ENCODE results near the gene HTD2. TPM values are rescaled to one million over a fixed set of nuclear protein-coding genes. Genes with fewer than 3 reads are reported as not detected.

Gene HTD2
- total and polyA plus RNA-seq, 10 donors: 2.3 to 20.0 (median 8.2) TPM

DNA sequence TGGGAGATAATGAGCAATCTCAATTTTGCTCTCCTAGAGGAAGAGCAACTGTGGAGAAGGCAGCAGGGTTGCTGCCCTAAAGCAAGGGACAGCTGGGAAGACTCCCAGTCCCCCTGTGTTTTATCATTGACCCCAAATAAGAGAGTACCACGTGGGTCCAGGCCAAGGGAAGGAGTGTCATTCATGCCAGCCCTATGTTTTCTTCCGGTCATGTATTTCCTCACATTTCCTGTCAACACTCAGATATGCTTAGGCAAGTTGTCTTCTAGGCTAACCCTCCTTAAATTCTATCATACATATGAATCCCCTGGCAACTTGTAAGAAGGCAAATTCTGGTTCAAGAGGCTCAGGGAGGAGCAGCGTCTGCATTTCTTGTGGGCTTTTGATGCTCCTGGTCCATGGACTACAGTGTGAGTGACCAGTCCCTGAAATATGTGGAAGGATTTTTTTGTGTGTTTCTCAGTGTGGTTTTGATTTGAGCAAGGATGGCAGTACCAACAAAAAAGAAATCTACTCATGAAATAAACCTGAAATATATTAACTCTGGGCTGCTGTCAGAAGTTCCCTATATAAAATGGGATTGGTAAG lies 32.2 kb upstream of the HTD2 start:
- H3K27me3 ChIP-seq (replicated peaks in 1 of 7): no peaks in the 10 kb centered on the region
- H3K27ac ChIP-seq: peak overlapping the region in 6 of 8 donors; percentile 35 to 69 (median 61)
- intact Hi-C loops (cut with DNase I; ENCODE audit: low total_unique reads): no loop called here
- H3K4me1 ChIP-seq: peaks cover 0 to 33% (median 16%) of the 10 kb centered on the region in 6 donors
- peaks cover 0 to 89% (median 43%) of the 10 kb centered on the region in 6 donors for H3K36me3 ChIP-seq
- TF ChIP-seq, protein P1, sequence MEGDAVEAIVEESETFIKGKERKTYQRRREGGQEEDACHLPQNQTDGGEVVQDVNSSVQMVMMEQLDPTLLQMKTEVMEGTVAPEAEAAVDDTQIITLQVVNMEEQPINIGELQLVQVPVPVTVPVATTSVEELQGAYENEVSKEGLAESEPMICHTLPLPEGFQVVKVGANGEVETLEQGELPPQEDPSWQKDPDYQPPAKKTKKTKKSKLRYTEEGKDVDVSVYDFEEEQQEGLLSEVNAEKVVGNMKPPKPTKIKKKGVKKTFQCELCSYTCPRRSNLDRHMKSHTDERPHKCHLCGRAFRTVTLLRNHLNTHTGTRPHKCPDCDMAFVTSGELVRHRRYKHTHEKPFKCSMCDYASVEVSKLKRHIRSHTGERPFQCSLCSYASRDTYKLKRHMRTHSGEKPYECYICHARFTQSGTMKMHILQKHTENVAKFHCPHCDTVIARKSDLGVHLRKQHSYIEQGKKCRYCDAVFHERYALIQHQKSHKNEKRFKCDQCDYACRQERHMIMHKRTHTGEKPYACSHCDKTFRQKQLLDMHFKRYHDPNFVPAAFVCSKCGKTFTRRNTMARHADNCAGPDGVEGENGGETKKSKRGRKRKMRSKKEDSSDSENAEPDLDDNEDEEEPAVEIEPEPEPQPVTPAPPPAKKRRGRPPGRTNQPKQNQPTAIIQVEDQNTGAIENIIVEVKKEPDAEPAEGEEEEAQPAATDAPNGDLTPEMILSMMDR (IDR thresholded peaks at IDR 0.05 in 8 of 11, conservative IDR thresholded peaks at IDR 0.05 in 3 of 11): no peak
- TF ChIP-seq POLR2AphosphoS5 (IDR thresholded peaks at IDR 0.05): peak in 1 of 3 donors; percentile 37
- WGBS, 5 donors: 44 to 62% (median 62%) methylated on average over 3 of the region's 3 CpGs
- peaks cover 0 to 5% (median 0%) of the 10 kb centered on the region in 8 donors for H3K9me3 ChIP-seq
- no peak for DNase-seq
- H3K4me3 ChIP-seq: no peak overlapping the region

DNA sequence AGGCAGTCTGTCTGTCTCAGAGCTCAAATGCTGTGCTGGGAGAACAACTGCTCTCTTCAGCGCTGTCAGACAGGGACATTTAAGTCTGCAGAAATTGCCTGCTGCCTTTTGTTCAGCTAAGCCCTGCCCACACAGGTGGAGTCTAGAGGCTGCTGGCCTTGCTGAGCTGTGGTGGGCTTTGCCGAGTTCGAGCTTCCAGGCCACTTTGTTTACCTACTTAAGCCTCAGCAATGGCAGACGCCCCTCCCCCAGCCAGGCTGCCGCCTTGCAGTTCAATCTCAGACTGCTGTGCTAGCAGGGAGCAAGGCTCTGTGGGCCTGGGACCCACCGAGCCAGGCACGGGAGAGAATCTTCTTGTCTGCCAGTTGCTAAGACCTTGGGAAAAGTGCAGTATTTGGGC lies 25.3 kb upstream of the HTD2 start:
- H3K36me3 ChIP-seq: peaks cover 0 to 87% (median 58%) of the 10 kb centered on the region in 6 donors
- WGBS, 5 donors: 91 to 100% (median 94%) methylated on average over 2 to 7 of the region's 7 CpGs
- TF ChIP-seq, protein P1 (IDR thresholded peaks at IDR 0.05 in 8 of 11, conservative IDR thresholded peaks at IDR 0.05 in 3 of 11): no peak
- no peak for TF ChIP-seq POLR2AphosphoS5 (IDR thresholded peaks at IDR 0.05)
- no peak for TF ChIP-seq POLR2A (IDR thresholded peaks at IDR 0.05)
- peaks cover 0 to 5% (median 0%) of the 10 kb centered on the region in 8 donors for H3K9me3 ChIP-seq
- H3K27ac ChIP-seq: no peak overlapping the region
- DNase-seq: no peak
- H3K4me3 ChIP-seq: no peak overlapping the region
- intact Hi-C loops (cut with DNase I; ENCODE audit: low total_unique reads): no loop called here
- H3K4me1 ChIP-seq: no peaks in the 10 kb centered on the region
- H3K27me3 ChIP-seq (replicated peaks in 1 of 7): no peaks in the 10 kb centered on the region

DNA sequence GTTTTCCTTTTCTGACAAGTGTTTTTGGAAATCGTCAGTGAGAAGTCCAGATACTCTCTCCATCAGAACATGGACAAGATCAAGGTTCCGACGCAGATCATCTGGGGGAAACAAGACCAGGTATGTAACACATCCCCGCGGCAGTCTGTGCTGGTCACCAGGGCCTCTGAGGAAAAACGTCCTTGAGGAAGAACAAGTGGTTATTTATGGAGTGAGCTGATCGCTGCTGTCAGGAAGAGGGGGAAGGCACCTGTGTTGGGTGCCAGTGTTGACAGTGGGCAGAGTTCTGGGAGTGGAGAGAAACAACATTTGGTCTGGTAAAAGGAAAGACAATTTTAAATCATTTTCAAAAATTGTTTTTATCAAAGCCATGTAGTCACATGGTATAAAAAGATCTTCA lies 21.0 kb upstream of the HTD2 start:
- intact Hi-C loops (cut with DNase I; ENCODE audit: low total_unique reads): no loop called here
- WGBS, 5 donors: 72 to 81% (median 76%) methylated on average over 7 of the region's 7 CpGs
- peaks cover 0 to 94% (median 58%) of the 10 kb centered on the region in 6 donors for H3K36me3 ChIP-seq
- no peak for TF ChIP-seq POLR2A (IDR thresholded peaks at IDR 0.05)
- TF ChIP-seq, protein P1 (IDR thresholded peaks at IDR 0.05 in 8 of 11, conservative IDR thresholded peaks at IDR 0.05 in 3 of 11): no peak
- TF ChIP-seq POLR2AphosphoS5 (IDR thresholded peaks at IDR 0.05): no peak
- H3K27me3 ChIP-seq (replicated peaks in 1 of 7): no peaks in the 10 kb centered on the region
- H3K4me1 ChIP-seq: peaks cover 0 to 20% (median 3%) of the 10 kb centered on the region in 6 donors
- H3K4me3 ChIP-seq: no peak overlapping the region
- DNase-seq: no peak
- H3K9me3 ChIP-seq: no peaks in the 10 kb centered on the region
- peak overlapping the region in 2 of 8 donors; percentile 7 to 42 for H3K27ac ChIP-seq

DNA sequence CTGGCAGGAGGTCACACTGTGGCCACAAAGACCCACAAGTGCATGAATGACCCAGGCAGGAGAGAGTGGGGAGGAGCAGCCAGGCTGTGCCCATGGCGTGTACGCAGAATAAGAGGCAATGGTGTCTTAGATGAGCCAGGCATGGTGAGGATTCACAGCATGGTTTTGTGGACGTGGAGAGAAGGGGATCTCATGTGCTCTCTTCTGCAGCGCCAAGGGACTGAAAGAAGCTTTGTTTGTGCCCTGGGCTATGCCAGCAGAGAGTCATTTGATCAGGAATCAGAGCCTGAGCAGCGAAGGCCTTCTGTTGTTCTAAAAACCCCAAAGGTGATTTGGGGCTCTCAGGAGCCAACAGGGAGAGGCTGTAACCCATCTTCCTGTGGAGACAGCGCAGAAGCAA lies 19.0 kb upstream of the HTD2 start:
- no peaks in the 10 kb centered on the region for H3K9me3 ChIP-seq
- 78 to 89% (median 81%) methylated on average over 6 of the region's 6 CpGs for WGBS, 5 donors
- no peaks in the 10 kb centered on the region for H3K27me3 ChIP-seq (replicated peaks in 1 of 7)
- TF ChIP-seq POLR2AphosphoS5 (IDR thresholded peaks at IDR 0.05): peak in 1 of 3 donors; percentile 17
- TF ChIP-seq POLR2A (IDR thresholded peaks at IDR 0.05): no peak
- peak overlapping the region in 6 of 8 donors; percentile 22 to 63 (median 44) for H3K27ac ChIP-seq
- H3K4me3 ChIP-seq: no peak overlapping the region
- H3K4me1 ChIP-seq: peaks cover 0 to 20% (median 3%) of the 10 kb centered on the region in 6 donors
- DNase-seq: no peak
- intact Hi-C loops (cut with DNase I; ENCODE audit: low total_unique reads): no loop called here
- H3K36me3 ChIP-seq: peaks cover 0 to 91% (median 42%) of the 10 kb centered on the region in 6 donors

Data from spleen (tissue), 11 donors.